Right forelimb (tissue), 1 donor: Measurements from ENCODE around the gene PLCB1.

Experiments
- DNase-seq: peaks from one replicate; pipeline ENCODE4 v3.0.0-alpha.2; 2018

PLCB1 gene

GRCh38 chr20:8670893-8671215, 538.8 kb downstream of the PLCB1 start:
- no peak for DNase-seq

GRCh38 chr20:8671370-8671961, 539.4 kb downstream of the PLCB1 start:
- DNase-seq: no peak

DNA sequence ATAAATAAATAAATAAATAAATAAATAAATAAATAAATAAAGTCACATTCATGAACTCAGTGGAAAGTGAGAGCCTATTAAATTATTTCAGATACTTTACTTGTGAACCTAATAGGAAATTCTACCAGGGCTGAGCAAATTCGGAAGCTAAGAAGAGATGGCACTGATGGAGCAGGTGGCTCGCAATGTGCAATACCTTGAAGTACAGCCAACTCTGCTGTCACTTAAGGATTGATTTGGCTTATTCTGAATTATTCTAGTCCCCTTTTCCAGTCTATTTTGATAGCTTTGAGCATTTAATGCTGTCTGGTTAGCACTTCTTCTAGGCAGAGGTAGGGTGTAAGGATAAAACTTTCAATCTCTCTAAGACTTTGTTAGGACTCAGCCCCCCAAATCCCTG, 541.0 kb downstream of the PLCB1 start:
- no peak for DNase-seq

DNA sequence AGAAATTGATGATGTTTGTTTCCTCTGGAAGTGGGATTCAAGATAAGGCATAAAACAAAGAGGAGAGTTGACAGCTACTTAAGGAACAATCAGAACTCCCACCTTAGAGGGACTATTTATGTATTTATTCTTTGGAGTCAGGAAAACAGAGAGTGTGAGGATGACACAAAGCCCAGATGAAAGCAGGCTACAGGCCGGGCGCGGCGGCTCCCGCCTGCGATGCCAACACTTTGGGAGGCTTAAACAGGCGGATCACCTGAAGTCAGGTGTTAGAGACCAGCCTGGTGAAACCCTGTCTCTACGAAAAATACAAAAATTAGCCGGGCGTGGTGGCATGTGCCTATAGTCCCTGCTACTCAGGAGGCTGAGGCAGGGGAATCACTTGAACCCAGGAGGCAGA, 543.8 kb downstream of the PLCB1 start:
- DNase-seq: no peak

DNA sequence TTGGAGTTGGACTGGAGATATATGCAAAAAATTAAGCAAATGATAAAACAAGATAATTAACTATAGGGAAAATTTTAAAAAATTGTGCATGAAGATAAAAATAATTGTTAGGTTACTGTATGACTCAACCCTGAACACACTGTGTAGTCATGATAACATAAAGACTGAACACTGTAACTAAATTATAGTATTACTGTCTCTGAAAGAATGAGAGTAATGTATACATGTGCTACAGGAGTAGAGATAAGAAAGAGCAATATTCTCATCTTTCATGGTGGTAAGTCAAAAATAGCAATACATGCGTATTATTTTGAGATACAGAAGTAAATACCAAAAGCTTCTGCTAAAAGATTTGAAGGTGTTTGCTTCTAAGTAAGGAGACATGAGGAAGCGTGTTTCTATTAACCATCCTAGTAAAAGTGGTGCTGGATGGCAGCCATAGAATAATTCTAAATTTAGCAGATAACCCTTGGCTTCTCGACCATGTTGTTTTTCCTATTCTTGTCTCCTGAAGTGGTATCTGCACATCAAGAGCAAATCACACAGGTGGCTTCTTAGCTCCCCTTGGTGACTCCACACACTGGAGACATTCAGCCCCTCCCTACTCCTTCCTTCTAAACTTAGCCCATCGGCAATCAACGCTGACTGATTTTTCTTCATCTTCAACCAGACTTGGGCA, 546.2 kb downstream of the PLCB1 start:
- no peak for DNase-seq

DNA sequence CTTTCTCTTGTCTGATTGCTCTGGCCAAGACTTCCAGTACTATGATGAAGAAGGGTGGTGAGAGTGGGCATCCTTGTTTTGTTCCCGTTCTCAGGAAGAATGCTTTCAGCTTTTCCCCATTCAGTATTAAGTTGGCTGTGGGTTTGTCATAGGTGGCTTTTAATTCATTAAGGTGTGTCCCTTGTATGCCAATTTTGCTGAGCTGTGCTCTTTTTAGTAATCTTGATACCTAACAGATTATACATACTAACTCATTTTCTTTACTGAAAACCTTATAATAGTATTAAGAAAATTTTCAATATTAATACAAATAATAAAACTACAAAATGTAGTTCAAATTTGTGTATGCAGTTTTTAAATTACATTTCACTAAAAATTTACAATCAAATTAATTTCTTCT, 557.3 kb downstream of the PLCB1 start:
- no peak for DNase-seq

DNA sequence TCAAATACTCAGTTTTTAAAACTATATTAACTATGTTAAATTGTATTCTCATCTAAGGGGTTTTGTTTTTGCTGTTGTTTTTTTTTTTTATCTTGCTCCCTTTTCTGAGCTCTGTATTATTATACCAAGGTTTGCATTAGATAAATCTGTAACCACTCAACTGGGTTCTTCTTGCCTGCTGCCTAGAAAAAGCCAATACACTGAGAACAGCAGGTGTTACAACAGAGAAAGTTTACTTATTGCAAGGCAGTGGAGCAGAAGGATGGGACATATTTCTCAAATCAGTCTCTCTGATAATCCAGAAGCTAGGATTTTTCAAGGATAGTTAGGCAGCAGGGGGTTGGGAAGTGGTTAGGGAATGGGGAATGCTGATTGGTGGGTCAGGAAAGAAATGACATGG, 558.0 kb downstream of the PLCB1 start:
- no peak for DNase-seq

DNA sequence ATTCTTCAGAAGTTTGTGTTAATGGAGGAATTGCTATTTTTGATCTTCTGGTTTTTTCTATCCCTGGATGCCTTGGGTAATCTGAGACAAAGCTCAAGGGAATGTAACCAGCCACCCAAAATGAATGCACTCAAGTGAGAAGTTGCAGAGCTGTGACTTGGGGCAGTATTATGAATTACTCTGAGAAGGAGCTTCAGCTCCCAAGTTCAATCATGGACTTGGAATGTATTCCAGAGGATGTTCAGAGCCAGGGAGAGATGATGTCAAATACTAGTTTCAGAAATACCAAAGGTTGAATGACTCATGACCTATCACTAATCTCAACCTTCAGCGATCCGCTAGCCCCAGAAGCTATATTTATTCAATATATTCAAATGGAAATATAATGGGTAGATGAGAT, 561.6 kb downstream of the PLCB1 start:
- no peak for DNase-seq

- no peak for DNase-seq
Observed at GRCh38 chr20:8700756-8701155, 568.7 kb downstream of the PLCB1 start.

- no peak for DNase-seq
Observed at GRCh38 chr20:8706961-8707700, 575.1 kb downstream of the PLCB1 start.

GRCh38 chr20:8709627-8710026, 577.6 kb downstream of the PLCB1 start:
- no peak for DNase-seq

- no peak for DNase-seq
Observed at GRCh38 chr20:8711501-8711900, 579.4 kb downstream of the PLCB1 start.

GRCh38 chr20:8714206-8714605, 582.1 kb downstream of the PLCB1 start:
- DNase-seq: no peak

DNA sequence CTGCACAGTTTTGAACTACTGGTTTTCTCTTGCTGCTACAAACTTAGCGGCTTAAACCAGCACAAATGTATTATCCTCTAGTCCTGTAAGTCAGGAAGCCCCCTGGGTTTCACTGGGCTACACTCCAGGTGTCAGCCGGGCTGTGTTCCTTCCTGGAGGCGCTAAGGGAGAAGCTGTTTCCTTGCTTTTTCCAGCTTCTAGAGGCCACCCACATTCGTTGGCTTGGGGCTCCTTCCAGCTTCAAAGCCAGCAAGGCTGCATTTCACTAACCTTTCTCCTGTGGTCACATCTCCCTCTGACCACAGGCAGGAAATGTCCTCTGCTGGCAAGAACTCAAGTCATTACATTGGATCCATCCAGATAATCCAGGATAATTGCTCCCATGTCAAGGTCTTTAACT, 586.2 kb downstream of the PLCB1 start:
- DNase-seq: peak; percentile 67

DNA sequence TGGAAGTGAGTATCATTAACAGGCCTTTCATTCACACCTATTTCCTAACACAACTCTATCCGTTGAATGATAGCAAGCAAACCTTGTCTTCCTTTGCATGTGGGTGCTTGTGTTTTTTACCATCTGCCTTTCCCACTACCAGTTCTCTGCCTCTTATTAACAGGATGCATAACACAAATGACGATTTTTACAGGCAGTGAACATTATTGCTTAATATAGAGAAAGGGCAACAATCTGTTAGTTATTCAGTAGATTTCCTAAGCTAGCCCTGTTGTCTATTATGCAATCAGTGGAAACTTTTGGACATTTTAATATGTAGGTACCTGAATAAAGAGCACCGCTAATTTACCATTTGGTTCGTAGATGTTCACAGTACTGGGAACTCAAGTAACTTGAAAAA, 588.0 kb downstream of the PLCB1 start:
- DNase-seq: no peak

DNA sequence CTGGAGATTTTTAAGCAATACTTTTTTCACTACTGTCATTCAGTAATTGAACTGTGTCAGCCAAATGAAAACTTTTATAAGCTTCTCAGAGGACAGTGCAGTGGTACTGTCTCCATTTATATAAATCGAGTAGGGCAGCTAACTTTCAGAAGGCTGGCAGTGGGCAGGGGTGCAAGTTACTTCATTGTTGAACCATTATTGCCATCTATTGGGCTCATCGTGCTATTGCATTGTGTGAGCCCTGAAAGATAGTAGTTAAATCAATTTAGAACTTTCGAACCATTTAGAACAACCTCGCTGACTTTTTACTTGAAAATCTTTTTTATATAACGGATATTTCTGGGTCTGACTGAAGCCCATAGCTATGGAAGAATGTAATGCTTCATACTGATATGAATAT, 589.0 kb downstream of the PLCB1 start:
- peak; percentile 54 for DNase-seq

DNA sequence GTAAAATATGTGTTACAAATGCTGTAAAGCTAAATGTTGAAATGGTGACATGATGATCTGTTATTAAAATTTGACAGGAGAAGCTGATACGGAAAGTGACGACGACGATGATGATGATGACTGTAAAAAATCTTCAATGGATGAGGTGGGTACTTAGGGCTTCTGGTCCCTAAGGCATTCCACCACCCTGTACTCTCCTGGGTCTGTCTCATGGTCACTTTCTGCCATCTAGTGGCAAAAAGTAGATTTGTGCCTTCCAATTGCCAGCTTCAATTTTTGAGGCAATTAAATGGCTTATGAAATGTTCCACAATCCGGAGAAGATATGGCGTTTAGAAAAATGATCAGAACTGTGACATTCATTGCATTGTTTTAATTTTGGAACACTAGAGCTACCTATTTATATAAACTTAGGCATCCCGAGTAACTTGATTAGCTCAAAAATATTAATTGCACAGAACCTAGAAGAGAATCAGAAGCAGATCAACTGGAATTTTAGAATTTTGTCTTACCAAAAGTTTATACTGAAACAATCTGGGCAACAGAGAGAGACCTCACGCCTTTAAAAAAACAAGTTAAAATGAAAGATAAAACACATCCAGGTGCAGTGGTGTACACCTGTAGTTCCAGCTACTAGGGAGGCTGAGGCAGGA, 590.3 kb downstream of the PLCB1 start:
- DNase-seq: peak; percentile 57

DNA sequence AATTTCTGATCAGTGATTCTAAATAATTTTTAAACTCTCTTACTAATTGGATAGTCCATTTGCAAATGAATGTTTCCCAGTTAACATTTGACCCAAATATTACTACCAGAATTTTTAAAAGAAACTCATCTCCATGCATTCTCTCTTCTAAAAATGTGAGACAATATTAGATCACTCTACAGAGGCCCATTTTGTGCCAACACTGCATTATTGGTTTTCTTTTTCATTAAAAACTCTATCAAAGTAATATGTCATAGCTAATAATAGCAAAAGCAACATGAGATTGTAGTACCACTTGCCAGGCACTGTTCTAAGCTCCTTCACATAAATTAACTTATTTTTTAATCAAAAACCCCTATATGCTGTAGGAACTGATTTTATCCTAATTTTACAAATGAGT, 591.2 kb downstream of the PLCB1 start:
- DNase-seq: no peak

- DNase-seq: no peak
Observed at GRCh38 chr20:8724884-8725283, 592.8 kb downstream of the PLCB1 start.

GRCh38 chr20:8726460-8726859, 594.4 kb downstream of the PLCB1 start:
- DNase-seq: no peak

DNA sequence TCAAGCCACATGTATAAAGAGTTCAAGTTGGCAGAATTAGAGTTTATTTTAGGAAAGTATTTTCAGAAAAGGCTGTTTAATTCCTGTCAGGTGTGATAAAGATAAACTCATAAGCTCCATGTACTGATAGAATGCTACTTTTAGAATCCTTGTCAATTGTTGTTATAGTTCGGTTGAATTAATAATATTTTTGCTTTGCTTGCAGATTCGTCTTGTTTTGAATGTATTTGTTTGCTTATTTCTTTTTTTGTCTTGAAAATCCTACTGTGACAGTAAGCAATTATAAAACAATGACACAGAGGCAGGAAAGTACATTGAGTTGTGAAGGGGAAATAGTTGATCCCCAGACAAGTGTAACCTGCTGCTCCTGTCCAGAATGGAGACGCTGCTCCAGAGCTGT, 602.9 kb downstream of the PLCB1 start:
- DNase-seq: no peak

- no peak for DNase-seq
Observed at GRCh38 chr20:8735674-8736073, 603.6 kb downstream of the PLCB1 start.

DNA sequence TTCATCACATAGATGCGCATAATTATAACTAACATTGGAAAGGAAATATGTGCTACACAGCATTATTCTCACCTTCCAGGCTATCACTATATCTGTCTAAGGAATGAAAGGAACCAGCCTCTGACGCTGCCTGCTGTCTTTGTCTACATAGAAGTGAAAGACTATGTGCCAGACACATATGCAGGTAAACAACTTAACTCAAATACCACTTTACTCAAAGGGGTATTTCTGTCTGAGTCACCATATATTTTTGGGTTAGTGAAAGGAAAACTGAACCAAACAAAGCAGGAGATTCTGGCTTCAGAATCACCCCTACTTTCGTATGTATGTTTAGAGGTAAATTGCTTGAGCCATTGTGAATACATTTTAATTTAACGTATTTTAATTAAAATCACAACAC, 608.2 kb downstream of the PLCB1 start:
- no peak for DNase-seq

GRCh38 chr20:8744228-8744844, 612.3 kb downstream of the PLCB1 start:
- DNase-seq: no peak
